ENCODE data around the gene PRPF39. TPM values are rescaled to one million over a fixed set of nuclear protein-coding genes. Genes with fewer than 3 reads are reported as not detected.

Gene PRPF39
- total and polyA plus RNA-seq, 2 of the 13 experiments (the other 11 are each of a cell fraction or from before 2014, with no cell fraction given): 44.2 to 65.0 TPM

DNA sequence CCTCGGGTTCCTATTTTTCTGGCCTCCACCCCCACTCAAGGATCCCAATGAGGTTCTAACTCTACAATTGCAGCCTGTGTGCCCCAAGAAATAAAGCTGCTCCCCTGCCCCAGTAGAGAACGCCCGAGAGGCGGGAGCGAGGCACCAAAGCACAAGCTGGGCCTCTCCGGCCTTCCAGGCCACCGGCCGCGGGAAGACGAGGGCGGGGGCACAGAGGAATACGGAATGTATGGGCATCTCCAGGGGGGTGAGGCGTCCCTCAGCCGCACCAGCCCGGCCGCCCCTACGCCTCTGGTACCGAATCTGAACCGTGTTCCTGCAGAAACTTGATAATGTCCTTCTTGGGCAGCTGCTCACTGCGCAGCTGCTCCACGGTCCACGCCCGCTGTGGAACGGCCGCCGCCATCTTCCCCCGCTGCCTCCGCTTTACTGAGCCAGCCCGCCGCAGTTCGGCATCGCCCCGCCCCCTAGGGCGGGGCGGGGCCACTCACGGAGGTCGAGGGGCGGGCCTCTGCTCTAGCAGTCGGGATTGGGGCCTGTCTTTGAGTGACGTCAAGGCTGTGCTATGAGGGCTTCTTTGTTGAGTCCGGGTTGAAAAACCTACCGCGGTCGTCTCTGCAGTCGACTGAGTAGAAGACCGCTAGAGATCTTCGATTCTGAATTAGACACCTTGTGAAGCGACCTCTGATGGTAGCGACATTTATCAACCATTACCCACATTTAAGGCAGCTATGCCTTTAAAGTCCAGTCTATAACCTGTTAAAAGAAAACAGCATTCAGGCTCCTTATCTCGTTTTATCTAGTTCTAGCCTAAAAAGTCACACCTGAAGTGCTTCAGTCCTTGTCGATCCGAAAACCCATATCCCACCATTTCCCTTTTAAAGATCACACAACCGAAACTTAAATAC, 50.4 kb downstream of the PRPF39 start, which contains the start of gene FKBP3 (continued):
- TF ChIP-seq ZNF10 (CRISPR knock-in tag; IDR thresholded peaks at IDR 0.05; ENCODE audit: borderline replicate concordance, low read depth) (no peak), ATF7 (IDR thresholded peaks at IDR 0.05) (peak; percentile 82), ATF7 (CRISPR knock-in tag; IDR thresholded peaks at IDR 0.05) (peak; percentile 54; the same call in 1 of the 2 replicates), SMYD3 (CRISPR knock-in tag; IDR thresholded peaks at IDR 0.05) (peak; percentile 64; the same call in 1 of the 2 replicates), TAF1 (CRISPR knock-in tag; IDR thresholded peaks at IDR 0.05) (peak; percentile 97), HNF4G (IDR thresholded peaks at IDR 0.05; ENCODE audit: borderline replicate concordance, low read depth, low read length) (no peak), HNF4G (CRISPR knock-in tag; IDR thresholded peaks at IDR 0.05; ENCODE audit: borderline replicate concordance, low read depth) (no peak), SRSF1 (optimal IDR thresholded peaks at IDR 0.05; ENCODE audit: low read depth, low read length) (peak; percentile 74), ERF (CRISPR knock-in tag; IDR thresholded peaks at IDR 0.05) (no peak), ZNF678 (CRISPR knock-in tag; IDR thresholded peaks at IDR 0.05) (0 out of 2 replicates have a peak, but pooled peaks have one; percentile 56), EEA1 (CRISPR knock-in tag; IDR thresholded peaks at IDR 0.05; ENCODE audit: borderline replicate concordance) (no peak), ZNF773 (CRISPR knock-in tag; IDR thresholded peaks at IDR 0.05; ENCODE audit: borderline replicate concordance) (no peak), SOX5 (CRISPR knock-in tag; IDR thresholded peaks at IDR 0.05; ENCODE audit: borderline replicate concordance) (no peak), TGIF2 (CRISPR knock-in tag; IDR thresholded peaks at IDR 0.05) (no peak; the same call in 1 of the 2 replicates), TP53 (CRISPR knock-in tag; conservative IDR thresholded peaks at IDR 0.05) (no peak), GATAD1 (CRISPR knock-in tag; IDR thresholded peaks at IDR 0.05) (peak; percentile 72; the same call in 1 of the 2 replicates), MYC (CRISPR knock-in tag; IDR thresholded peaks at IDR 0.05; ENCODE audit: borderline replicate concordance) (peak; percentile 74; the same call in 1 of the 2 replicates)
- TF ChIP-seq, protein P1, sequence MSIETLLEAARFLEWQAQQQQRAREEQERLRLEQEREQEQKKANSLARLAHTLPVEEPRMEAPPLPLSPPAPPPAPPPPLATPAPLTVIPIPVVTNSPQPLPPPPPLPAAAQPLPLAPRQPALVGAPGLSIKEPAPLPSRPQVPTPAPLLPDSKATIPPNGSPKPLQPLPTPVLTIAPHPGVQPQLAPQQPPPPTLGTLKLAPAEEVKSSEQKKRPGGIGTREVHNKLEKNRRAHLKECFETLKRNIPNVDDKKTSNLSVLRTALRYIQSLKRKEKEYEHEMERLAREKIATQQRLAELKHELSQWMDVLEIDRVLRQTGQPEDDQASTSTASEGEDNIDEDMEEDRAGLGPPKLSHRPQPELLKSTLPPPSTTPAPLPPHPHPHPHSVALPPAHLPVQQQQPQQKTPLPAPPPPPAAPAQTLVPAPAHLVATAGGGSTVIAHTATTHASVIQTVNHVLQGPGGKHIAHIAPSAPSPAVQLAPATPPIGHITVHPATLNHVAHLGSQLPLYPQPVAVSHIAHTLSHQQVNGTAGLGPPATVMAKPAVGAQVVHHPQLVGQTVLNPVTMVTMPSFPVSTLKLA (IDR thresholded peaks at IDR 0.05): no peak
- TF ChIP-seq, protein P2, sequence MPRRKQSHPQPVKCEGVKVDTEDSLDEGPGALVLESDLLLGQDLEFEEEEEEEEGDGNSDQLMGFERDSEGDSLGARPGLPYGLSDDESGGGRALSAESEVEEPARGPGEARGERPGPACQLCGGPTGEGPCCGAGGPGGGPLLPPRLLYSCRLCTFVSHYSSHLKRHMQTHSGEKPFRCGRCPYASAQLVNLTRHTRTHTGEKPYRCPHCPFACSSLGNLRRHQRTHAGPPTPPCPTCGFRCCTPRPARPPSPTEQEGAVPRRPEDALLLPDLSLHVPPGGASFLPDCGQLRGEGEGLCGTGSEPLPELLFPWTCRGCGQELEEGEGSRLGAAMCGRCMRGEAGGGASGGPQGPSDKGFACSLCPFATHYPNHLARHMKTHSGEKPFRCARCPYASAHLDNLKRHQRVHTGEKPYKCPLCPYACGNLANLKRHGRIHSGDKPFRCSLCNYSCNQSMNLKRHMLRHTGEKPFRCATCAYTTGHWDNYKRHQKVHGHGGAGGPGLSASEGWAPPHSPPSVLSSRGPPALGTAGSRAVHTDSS (CRISPR knock-in tag; conservative IDR thresholded peaks at IDR 0.05): no peak
- TF ChIP-seq, protein P3, sequence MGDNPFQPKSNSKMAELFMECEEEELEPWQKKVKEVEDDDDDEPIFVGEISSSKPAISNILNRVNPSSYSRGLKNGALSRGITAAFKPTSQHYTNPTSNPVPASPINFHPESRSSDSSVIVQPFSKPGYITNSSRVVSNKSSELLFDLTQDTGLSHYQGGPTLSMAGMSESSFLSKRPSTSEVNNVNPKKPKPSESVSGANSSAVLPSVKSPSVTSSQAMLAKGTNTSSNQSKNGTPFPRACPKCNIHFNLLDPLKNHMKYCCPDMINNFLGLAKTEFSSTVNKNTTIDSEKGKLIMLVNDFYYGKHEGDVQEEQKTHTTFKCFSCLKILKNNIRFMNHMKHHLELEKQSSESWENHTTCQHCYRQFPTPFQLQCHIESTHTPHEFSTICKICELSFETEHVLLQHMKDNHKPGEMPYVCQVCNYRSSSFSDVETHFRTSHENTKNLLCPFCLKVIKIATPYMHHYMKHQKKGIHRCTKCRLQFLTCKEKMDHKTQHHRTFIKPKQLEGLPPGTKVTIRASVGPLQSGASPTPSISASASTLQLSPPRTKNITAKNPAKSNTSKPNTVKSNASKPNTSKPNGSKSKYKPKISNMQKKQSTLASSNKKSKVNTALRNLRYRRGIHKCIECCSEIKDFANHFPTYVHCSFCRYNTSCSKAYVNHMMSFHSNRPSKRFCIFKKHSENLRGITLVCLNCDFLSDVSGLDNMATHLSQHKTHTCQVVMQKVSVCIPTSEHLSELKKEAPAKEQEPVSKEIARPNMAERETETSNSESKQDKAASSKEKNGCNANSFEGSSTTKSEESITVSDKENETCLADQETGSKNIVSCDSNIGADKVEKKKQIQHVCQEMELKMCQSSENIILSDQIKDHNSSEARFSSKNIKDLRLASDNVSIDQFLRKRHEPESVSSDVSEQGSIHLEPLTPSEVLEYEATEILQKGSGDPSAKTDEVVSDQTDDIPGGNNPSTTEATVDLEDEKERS (CRISPR knock-in tag; IDR thresholded peaks at IDR 0.05): peak; percentile 46; the same call in 1 of the 2 replicates
- TF ChIP-seq, protein P4, sequence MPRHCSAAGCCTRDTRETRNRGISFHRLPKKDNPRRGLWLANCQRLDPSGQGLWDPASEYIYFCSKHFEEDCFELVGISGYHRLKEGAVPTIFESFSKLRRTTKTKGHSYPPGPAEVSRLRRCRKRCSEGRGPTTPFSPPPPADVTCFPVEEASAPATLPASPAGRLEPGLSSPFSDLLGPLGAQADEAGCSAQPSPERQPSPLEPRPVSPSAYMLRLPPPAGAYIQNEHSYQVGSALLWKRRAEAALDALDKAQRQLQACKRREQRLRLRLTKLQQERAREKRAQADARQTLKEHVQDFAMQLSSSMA (CRISPR knock-in tag; IDR thresholded peaks at IDR 0.05): no peak

Measured in HepG2 (cell line).